Stimulated activated naive CD4-positive, alpha-beta T cell (primary cell): ENCODE measurements around the gene HEATR3.
A peak's percentile ranks its signal among the peaks of the same experiment; 100 is the strongest.
"Not testable (repeated sequence)": the region's sequence is repeated elsewhere in the genome, so short reads cannot be mapped to it uniquely, and the experiment has no call there.

Experiments used
- DNase-seq, 6 experiments: peaks; one replicate each; lab custom pipeline; 2025; lab: John Stamatoyannopoulos, UW

The HEATR3 gene

GRCh38 chr16:50102051-50102746 is 36.4 kb downstream of the HEATR3 start:
- DNase-seq = no peak

GRCh38 chr16:50103764-50104163 is 38.0 kb downstream of the HEATR3 start:
- no peak for DNase-seq

- DNase-seq = no peak
Measured at GRCh38 chr16:50114357-50115129, 48.8 kb downstream of the HEATR3 start.

- DNase-seq = no peak
Measured at GRCh38 chr16:50120711-50121110, 54.9 kb downstream of the HEATR3 start.

GRCh38 chr16:50121278-50121677 is 55.5 kb downstream of the HEATR3 start:
- no peak for DNase-seq

GRCh38 chr16:50121721-50122445 is 56.1 kb downstream of the HEATR3 start:
- DNase-seq = peak; percentile 3 to 67 (median 36)

GRCh38 chr16:50123417-50123816 is 57.6 kb downstream of the HEATR3 start:
- no peak for DNase-seq

- DNase-seq = no peak
Measured at GRCh38 chr16:50124769-50125168, 59.0 kb downstream of the HEATR3 start.

- DNase-seq = no peak
Measured at GRCh38 chr16:50126183-50126582, 60.4 kb downstream of the HEATR3 start.

- not testable (repeated sequence) for DNase-seq
Measured at GRCh38 chr16:50132571-50132970, 66.8 kb downstream of the HEATR3 start.

- DNase-seq = no peak
Measured at GRCh38 chr16:50133214-50133613, 67.4 kb downstream of the HEATR3 start.

- DNase-seq = no peak
Measured at GRCh38 chr16:50136399-50136798, 70.6 kb downstream of the HEATR3 start.

- DNase-seq = no peak
Measured at GRCh38 chr16:50137268-50137667, 71.5 kb downstream of the HEATR3 start.

- DNase-seq = no peak
Measured at GRCh38 chr16:50139580-50139979, 73.8 kb downstream of the HEATR3 start.

GRCh38 chr16:50144211-50144610 is 78.4 kb downstream of the HEATR3 start:
- DNase-seq = no peak

GRCh38 chr16:50146479-50147435 is 81.0 kb downstream of the HEATR3 start:
- no peak for DNase-seq

GRCh38 chr16:50151322-50151721 is 85.6 kb downstream of the HEATR3 start:
- DNase-seq = no peak

- no peak for DNase-seq
Measured at GRCh38 chr16:50151756-50152155, 86.0 kb downstream of the HEATR3 start.

- DNase-seq = peak in 5 of 6 experiments; percentile 60 to 89 (median 80)
Measured at GRCh38 chr16:50152351-50152806, 86.6 kb downstream of the HEATR3 start.

- peak; percentile 86 to 97 (median 92) for DNase-seq
Measured at GRCh38 chr16:50152807-50153595, 87.2 kb downstream of the HEATR3 start, which contains the start of gene TENT4B. Gene TENT4B, plus strand, starts transcription at chr16:50153306. Its CDS starts 316 bp downstream, at chr16:50153622.
